Measurements from ENCODE around the gene EPG5. TPM values are rescaled to one million over a fixed set of nuclear protein-coding genes. Genes with fewer than 3 reads are reported as not detected.
"Not testable (repeated sequence)": the region's sequence is repeated elsewhere in the genome, so short reads cannot be mapped to it uniquely, and the experiment has no call there.

Gene EPG5
- total RNA-seq, 1 donor from 2014 or later = 9.8 TPM

DNA sequence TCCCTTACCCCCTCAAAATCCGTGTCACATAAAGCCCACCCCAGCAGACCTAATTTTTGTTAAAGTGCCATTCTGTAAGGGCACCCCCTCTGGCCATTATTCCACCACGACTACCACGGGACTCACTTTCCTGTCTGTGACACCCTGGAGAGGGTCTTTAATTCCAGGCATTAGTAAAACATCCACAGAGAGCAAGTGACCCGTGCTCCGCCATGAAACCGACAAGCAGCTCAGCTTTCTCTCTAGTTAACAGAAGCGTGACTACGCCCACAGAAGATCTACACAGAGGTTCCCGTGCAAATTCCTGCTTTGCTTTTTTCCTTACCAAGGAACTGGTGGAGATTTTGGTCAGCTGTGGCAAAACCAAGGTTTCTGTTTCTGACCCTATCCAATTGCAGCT is 137.3 kb downstream of the EPG5 start:
- TF ChIP-seq, protein P1, sequence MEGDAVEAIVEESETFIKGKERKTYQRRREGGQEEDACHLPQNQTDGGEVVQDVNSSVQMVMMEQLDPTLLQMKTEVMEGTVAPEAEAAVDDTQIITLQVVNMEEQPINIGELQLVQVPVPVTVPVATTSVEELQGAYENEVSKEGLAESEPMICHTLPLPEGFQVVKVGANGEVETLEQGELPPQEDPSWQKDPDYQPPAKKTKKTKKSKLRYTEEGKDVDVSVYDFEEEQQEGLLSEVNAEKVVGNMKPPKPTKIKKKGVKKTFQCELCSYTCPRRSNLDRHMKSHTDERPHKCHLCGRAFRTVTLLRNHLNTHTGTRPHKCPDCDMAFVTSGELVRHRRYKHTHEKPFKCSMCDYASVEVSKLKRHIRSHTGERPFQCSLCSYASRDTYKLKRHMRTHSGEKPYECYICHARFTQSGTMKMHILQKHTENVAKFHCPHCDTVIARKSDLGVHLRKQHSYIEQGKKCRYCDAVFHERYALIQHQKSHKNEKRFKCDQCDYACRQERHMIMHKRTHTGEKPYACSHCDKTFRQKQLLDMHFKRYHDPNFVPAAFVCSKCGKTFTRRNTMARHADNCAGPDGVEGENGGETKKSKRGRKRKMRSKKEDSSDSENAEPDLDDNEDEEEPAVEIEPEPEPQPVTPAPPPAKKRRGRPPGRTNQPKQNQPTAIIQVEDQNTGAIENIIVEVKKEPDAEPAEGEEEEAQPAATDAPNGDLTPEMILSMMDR (IDR thresholded peaks at IDR 0.05) = no peak
- no peak for DNase-seq (ENCODE audit: low spot score in 2 of 2)
- Histone ChIP-seq H3K27me3 (no peaks in the 10 kb centered on the region), H3K36me3 (no peaks in the 10 kb centered on the region), H3K27ac (no peak overlapping the region), H3K4me3 (no peak overlapping the region), H3K9me3 (no peaks in the 10 kb centered on the region), H3K4me1 (peaks cover 0 to 8% of the 10 kb centered on the region in 2 donors)
- intact Hi-C loops (cut with DNase I) = no loop called here

GRCh38 chr18:45828917-45829811 is 138.0 kb downstream of the EPG5 start:
- intact Hi-C loops (cut with DNase I) = no loop called here
- H3K36me3 ChIP-seq = no peaks in the 10 kb centered on the region
- H3K4me3 ChIP-seq = no peak overlapping the region
- TF ChIP-seq, protein P1 (IDR thresholded peaks at IDR 0.05) = no peak
- H3K4me1 ChIP-seq = peaks cover 0 to 8% of the 10 kb centered on the region in 2 donors
- H3K27me3 ChIP-seq = no peaks in the 10 kb centered on the region
- H3K27ac ChIP-seq = no peak overlapping the region
- no peaks in the 10 kb centered on the region for H3K9me3 ChIP-seq
- no peak for DNase-seq (ENCODE audit: low spot score in 2 of 2)

GRCh38 chr18:45826716-45827115 is 140.4 kb downstream of the EPG5 start:
- H3K9me3 ChIP-seq; H3K27ac ChIP-seq; H3K27me3 ChIP-seq; H3K36me3 ChIP-seq; H3K4me1 ChIP-seq; intact Hi-C loops (cut with DNase I); DNase-seq (ENCODE audit: low spot score in 2 of 2); H3K4me3 ChIP-seq: not testable (repeated sequence)

- TF ChIP-seq, protein P1 (IDR thresholded peaks at IDR 0.05) = no peak
- DNase-seq (ENCODE audit: low spot score in 2 of 2) = no peak
- Histone ChIP-seq H3K4me1 (peaks cover 0 to 8% of the 10 kb centered on the region in 2 donors), H3K27me3 (no peaks in the 10 kb centered on the region), H3K36me3 (no peaks in the 10 kb centered on the region), H3K27ac (no peak overlapping the region), H3K4me3 (no peak overlapping the region), H3K9me3 (no peaks in the 10 kb centered on the region)
- intact Hi-C loops (cut with DNase I) = no loop called here
Observed at GRCh38 chr18:45826084-45826483, 141.0 kb downstream of the EPG5 start.

GRCh38 chr18:45825258-45826044 is 141.7 kb downstream of the EPG5 start, which contains the start of gene SIGLEC15:
Gene SIGLEC15, plus strand, starts transcription at chr18:45825675. Its CDS starts 54 bp downstream, at chr18:45825729.
- no peak for DNase-seq (ENCODE audit: low spot score in 2 of 2)
- no peak within 1 kb of the TSS for H3K27ac ChIP-seq
- no peaks in the 10 kb centered on the region for H3K27me3 ChIP-seq
- TF ChIP-seq, protein P1 (IDR thresholded peaks at IDR 0.05) = no peak
- H3K9me3 ChIP-seq = no peaks in the 10 kb centered on the region
- intact Hi-C loops (cut with DNase I) = no loop called here
- H3K4me3 ChIP-seq = no peak within 1 kb of the TSS
- H3K4me1 ChIP-seq = peaks cover 0 to 8% of the 10 kb centered on the region in 2 donors
- H3K36me3 ChIP-seq = no peaks in the 10 kb centered on the region

- DNase-seq (ENCODE audit: low spot score in 2 of 2) = no peak
- Histone ChIP-seq H3K9me3 (no peaks in the 10 kb centered on the region), H3K27ac (no peak overlapping the region), H3K27me3 (no peaks in the 10 kb centered on the region), H3K4me1 (no peaks in the 10 kb centered on the region), H3K4me3 (no peak overlapping the region), H3K36me3 (no peaks in the 10 kb centered on the region)
- TF ChIP-seq, protein P1 (IDR thresholded peaks at IDR 0.05) = no peak
- intact Hi-C loops (cut with DNase I) = no loop called here
Observed at GRCh38 chr18:45821711-45822110, 145.4 kb downstream of the EPG5 start.
